ENCODE data around the gene MBOAT1.

The MBOAT1 gene

GRCh38 chr6:20129290-20130088 lies 82.8 kb downstream of the MBOAT1 start:
- no peak for DNase-seq

- no peak for DNase-seq
These were observed 84.3 kb downstream of the MBOAT1 start for GRCh38 chr6:20128018-20128417.

- DNase-seq: peak; percentile 54 to 58
These were observed 85.2 kb downstream of the MBOAT1 start for GRCh38 chr6:20126789-20127653.

- DNase-seq: no peak
These were observed 86.0 kb downstream of the MBOAT1 start for GRCh38 chr6:20126102-20126752.

GRCh38 chr6:20124545-20124944 lies 87.7 kb downstream of the MBOAT1 start:
- no peak for DNase-seq

GRCh38 chr6:20119485-20119884 lies 92.8 kb downstream of the MBOAT1 start:
- DNase-seq: no peak

GRCh38 chr6:20118892-20119291 lies 93.4 kb downstream of the MBOAT1 start:
- DNase-seq: no peak

GRCh38 chr6:20117474-20117873 lies 94.8 kb downstream of the MBOAT1 start:
- no peak for DNase-seq

GRCh38 chr6:20116792-20117191 lies 95.5 kb downstream of the MBOAT1 start:
- no peak for DNase-seq

- no peak for DNase-seq
These were observed 96.9 kb downstream of the MBOAT1 start for GRCh38 chr6:20115246-20115980.

GRCh38 chr6:20113649-20114224 lies 98.5 kb downstream of the MBOAT1 start:
- DNase-seq: no peak

- no peak for DNase-seq
These were observed 99.4 kb downstream of the MBOAT1 start for GRCh38 chr6:20112841-20113240.

GRCh38 chr6:20112241-20112640 lies 100.0 kb downstream of the MBOAT1 start:
- no peak for DNase-seq

GRCh38 chr6:20110478-20110877 lies 101.8 kb downstream of the MBOAT1 start:
- DNase-seq: no peak

- no peak for DNase-seq
These were observed 102.7 kb downstream of the MBOAT1 start for GRCh38 chr6:20109526-20109925.

- DNase-seq: no peak
These were observed 106.4 kb downstream of the MBOAT1 start for GRCh38 chr6:20105838-20106237.

GRCh38 chr6:20104696-20105095 lies 107.6 kb downstream of the MBOAT1 start:
- DNase-seq: no peak

- no peak for DNase-seq
These were observed 109.7 kb downstream of the MBOAT1 start for GRCh38 chr6:20102397-20103073.

- no peak for DNase-seq
These were observed 113.1 kb downstream of the MBOAT1 start for GRCh38 chr6:20099156-20099555.

- DNase-seq: no peak
These were observed 113.9 kb downstream of the MBOAT1 start for GRCh38 chr6:20098267-20098876.

GRCh38 chr6:20096536-20096935 lies 115.7 kb downstream of the MBOAT1 start:
- DNase-seq: no peak
